AG10803 (cell line): ENCODE measurements around the gene PRKCE.

Experiments used
- DNase-seq: peaks from one replicate; pipeline ENCODE4 v3.0.0; 2010; ENCODE audit warnings: low read depth
- H3K4me3 ChIP-seq: 2 replicates; pipeline ENCODE4 v1.5.1; 2011; ENCODE audit warnings: mild to moderate bottlenecking, low read length, control low read depth
- CTCF ChIP-seq: conservative IDR thresholded peaks from 2 replicates; pipeline ENCODE4 v1.5.1; 2011; ENCODE audit warnings: mild to moderate bottlenecking, low read length, control low read depth, inconsistent platforms

The PRKCE gene

GRCh38 chr2:45731141-45731540, 79.7 kb downstream of the PRKCE start:
- H3K4me3 ChIP-seq, result no peak overlapping the region
- DNase-seq, result no peak
- TF ChIP-seq CTCF, result no peak

DNA sequence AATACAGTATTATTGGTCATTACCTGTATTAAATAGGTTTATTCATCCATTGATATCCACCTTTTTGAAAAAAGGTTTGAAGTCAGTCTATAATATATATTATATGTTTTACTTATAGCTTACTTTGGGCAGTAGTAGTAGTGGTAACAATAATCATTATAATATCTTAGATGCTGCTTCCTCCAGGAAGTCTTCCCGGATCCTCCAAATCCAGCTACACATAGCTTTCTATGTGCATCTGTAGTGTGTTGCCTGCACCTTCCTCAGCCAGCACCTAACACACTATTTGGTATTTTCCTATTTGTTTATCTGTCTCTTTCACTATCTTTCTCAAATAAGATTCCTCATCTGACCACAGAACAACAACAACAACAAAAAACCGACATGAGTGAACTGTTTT, 81.0 kb downstream of the PRKCE start:
- no peak overlapping the region for H3K4me3 ChIP-seq
- DNase-seq, result no peak
- TF ChIP-seq CTCF, result no peak

- DNase-seq, result no peak
- TF ChIP-seq CTCF, result no peak
- no peak overlapping the region for H3K4me3 ChIP-seq
Measured at GRCh38 chr2:45732946-45733345, 81.5 kb downstream of the PRKCE start.

DNA sequence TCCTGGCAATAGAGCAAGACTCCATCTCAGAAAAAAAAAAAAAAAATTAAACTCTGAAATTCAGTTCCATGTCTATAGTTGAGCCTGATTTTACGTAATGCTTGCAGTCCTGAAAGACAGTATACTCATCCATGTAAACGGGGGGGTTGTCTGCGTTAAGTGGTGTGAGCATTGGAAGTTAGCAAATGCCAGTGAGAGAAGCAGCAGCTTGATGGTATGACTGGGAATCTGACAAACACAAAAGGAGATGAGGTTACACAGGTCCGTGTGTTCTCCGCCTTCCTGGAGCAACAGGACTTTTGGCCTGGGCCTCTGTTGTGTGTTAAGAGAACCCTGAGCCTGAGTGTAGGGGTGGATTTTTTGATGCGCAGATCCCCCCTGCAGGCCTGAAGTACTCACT, 82.9 kb downstream of the PRKCE start:
- no peak for TF ChIP-seq CTCF
- DNase-seq, result no peak
- H3K4me3 ChIP-seq, result no peak overlapping the region

DNA sequence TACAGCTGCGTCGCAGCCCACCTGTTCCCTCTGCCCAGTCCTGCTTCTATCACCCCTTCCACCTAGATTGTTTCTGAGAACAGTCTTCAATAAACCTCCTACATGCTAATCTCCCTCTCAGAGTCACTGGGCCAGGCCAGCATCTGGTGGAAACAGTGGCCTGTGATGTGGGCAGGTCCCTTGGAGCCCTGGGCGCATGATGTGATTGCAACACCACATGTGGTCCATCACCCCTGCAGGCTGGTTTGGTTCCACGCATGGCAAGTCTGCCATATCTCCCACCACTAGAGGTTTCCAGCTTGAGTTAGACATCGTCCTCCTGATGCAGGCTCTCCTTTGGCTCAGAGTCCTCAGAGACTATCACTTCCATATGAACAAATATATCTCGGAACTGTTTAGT, 83.5 kb downstream of the PRKCE start:
- DNase-seq, result peak; percentile 54
- TF ChIP-seq CTCF, result peak; percentile 28

DNA sequence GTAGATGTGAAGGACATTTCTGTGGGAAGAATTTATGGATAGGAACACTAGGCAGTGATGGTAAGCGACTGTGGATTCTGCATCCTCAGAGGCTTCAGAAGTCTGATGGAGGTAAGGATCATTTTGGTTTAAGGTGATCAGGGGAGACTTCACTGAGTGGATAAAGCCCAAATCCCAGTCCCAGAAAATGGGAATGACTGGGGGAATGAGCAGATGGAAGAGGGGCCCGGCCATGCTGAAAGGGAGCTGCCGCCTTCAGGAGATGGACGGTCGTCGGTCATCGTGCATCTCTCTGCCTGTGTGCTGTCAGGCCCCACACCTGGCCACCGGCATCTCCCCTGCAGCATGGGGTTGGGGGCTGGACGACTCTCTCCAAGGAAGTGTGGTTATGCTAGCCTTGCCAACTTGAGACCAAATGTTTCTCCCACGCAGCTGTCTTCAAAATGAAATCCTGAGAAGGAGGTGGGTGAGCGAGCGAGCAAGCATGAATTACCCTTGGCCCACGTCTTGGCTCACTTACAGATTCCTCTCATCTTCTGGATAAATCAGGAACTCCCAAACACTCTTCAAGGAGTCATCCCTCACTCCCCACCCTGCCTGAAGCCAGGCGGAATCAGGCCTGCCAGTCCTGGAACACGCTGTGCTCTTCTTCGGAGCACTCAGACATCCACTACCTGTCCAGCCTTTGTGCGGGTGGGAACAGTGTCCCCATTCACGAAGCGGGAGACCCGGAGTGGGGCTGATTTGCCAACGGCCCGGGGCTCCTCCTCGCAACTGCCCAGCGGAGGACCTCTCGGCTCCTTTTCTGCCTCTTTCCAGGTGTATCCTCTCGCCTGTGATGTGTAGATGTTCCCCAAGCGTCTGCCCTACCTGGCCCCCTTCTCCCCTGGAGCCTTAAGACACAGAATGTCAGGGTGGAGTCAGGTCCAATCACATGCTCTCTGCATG, 85.6 kb downstream of the PRKCE start:
- no peak overlapping the region for H3K4me3 ChIP-seq
- DNase-seq, result no peak
- no peak for TF ChIP-seq CTCF

More for the DNA sequence above, 83.5 kb downstream of the PRKCE start:
- H3K4me3 ChIP-seq, result no peak overlapping the region
